GM20431 (cell line): ENCODE results near the gene FGF16.
"Not testable (repeated sequence)": the region's sequence is repeated elsewhere in the genome, so short reads cannot be mapped to it uniquely, and the experiment has no call there.

ENCODE experiments used
- in situ Hi-C: fragments of 300-500 bp; cut with MseI, MboI; formaldehyde crosslinking; loops from one replicate; pipeline ENCODE4 v1.15.0; 2020; ENCODE audit warnings: low sequenced_read_pairs; ENCODE audit not compliant: unreplicated experiment

The FGF16 gene

DNA sequence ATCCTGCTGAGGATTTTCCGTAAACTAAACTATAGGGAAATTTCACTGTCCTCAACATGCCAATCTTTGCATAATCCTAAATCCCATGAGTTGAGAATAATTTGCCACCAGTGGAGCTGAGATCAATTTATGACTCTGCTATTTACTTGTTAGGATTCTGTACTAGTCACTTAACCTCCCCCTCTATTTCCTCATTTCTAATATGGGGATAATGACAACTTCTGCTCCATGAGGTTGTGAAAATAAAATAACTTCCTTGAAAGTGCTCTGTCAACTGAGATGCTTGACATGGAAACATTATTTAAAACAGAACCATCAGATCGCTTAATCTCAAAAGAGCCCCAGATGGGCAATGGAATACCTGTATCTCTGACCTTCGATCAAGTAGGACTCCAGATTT, 2.6 kb upstream of the FGF16 start:
- in situ Hi-C loops, result no loop called here

DNA sequence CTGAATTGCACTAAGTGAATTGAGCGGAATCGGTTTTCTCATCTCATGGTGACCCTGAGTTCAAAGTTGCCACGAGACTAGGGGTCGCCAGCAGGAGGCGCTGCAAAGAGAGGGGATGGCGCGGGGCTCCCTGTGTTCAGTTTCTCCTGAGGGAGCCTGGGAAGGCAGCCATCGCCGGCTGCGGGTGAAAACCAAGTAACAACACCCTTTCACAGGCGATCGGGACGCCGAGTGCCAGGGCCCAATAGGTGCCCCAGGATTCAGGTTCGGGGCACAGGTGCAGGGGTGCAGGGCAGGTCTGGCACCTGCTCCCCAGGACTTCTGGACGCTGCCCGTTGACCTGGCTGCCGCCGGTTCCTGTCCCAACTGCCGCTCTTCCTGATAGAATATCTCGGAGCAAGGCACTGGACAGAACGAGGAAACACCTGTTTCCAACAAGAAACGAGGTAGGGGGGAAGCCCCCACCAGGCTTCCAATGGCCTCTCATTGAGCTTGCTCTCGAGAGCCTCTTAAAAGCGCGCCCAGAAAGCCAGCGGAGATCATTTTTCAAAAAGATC, 1.1 kb upstream of the FGF16 start:
- in situ Hi-C loops, result no loop called here

DNA sequence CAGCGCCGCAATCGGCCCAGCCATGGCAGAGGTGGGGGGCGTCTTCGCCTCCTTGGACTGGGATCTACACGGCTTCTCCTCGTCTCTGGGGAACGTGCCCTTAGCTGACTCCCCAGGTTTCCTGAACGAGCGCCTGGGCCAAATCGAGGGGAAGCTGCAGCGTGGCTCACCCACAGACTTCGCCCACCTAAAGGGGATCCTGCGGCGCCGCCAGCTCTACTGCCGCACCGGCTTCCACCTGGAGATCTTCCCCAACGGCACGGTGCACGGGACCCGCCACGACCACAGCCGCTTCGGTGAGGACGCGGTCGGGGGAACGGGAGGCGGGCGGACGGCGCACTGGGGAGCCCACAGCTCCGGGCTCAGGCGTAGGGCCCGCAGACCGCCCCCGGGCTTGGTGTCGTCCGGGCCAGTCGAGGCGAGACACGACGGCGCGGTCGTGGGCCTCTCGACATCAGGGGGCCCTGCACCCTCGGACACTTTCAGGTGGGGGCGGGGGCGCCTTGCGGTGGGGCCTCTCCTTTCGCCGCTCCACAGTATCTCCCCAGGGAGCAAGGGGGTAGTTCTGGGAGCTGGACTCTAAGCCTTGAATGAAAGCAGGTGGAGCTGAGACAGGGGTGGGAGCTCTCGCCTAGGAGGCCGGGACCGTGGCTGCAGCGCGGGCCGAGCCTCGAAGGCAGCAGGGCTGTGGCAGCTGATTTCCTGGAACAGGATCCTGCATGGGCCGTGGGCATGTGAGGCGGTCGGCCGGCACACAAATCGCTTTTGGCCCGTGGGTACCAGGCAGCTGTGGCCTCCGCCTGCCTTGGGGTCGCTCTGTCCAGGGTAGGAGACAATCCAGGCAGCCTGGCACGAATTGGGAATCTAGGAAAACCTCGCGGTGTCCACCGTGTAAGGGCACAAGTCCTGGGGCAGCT, 722 bp downstream of the FGF16 start:
- in situ Hi-C loops, result no loop called here

DNA sequence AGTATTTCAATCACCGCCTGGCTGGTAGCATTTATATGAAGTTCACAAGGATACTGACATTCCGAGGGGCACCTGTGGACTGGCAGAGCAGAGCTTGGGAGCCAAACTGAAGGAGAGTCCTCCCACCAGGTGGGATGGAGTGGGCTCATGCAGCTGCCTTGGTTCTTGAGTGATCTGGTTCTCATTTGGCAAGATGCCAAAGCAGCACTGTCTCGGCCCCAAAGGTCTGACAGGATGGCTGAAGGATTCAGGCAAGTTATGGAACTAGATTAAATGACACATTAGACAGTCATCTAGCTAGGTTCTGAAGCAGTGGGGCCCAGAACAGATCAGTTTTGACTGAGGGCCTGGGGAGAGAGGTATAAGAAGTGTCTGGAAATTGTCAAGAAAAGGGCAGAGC, 3.2 kb downstream of the FGF16 start:
- in situ Hi-C loops, result no loop called here

DNA sequence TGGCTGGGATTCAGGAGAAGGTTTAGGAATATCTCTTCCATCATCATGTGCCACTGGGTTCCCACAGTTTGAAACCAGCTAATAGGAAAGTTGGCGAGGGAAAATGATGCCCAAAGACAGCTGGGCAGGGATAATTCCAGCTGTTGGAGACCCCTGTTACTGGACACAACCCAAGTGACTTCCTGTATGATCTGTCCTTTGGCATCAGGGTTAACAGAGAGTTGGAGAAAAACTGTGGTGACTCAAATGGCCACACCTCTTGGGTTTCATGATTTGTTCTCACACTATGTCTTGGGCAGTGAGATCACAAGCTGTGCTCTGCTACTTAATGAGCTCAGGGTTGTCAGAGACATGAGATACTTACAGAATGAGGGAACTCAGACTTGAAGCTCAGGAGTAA, 3.8 kb downstream of the FGF16 start:
- in situ Hi-C loops, result no loop called here

DNA sequence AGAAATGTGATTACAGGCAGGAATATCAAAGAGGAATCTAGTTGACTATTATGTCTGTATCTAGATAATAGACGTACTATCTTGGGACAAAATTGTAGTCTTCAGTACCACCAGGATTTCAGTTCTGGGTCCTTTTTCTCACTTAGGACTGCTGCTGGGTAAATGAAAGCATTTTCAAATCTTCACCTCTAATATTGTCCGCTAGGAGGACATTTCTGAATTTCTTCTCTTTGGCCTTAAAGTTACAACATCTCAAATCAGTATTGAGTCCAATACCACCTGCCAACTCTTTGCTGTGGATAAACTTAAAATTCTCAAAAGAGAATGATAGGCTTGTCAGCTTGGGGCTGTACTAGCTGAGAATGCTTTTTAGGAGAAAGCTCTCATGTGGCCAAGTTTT, 6.0 kb downstream of the FGF16 start:
- in situ Hi-C loops, result no loop called here

DNA sequence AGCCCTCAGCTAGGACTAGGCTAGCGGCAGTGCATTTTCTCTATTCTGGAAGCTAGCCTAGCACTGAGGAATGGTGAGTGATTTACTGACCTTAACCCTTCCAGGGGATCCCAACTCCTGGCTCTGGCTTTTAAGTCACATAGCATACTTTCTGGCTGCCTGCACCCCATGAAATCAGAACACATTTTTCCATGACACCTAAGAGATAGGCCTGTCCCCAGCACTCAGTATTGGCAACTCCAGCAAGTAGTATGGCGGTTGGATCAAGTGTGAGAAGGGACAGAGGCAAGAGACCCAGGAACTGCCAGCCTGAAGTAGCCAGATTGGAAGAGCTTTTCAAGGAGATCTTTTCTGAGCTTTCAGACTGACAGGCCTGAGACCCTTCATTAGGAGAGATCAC, 8.2 kb downstream of the FGF16 start:
- in situ Hi-C loops, result no loop called here

DNA sequence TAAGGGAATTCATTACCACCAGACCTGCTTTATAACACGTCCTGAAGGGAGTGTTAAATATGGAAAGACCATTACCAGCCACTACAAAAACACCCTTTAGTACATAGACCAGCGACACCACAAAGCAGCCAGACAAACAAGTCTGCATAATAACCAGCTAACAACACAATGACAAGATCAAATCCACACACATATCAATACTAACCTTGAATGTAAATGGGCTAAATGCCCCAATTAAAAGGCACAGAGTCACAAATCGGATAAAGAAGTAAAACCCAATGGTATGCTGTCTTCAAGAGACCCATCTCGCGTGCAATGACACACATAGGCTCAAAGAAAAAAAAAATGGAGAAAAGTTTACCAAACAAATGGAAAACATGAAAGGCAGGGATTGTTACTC, 36.9 kb downstream of the FGF16 start:
- in situ Hi-C loops, result no loop called here

DNA sequence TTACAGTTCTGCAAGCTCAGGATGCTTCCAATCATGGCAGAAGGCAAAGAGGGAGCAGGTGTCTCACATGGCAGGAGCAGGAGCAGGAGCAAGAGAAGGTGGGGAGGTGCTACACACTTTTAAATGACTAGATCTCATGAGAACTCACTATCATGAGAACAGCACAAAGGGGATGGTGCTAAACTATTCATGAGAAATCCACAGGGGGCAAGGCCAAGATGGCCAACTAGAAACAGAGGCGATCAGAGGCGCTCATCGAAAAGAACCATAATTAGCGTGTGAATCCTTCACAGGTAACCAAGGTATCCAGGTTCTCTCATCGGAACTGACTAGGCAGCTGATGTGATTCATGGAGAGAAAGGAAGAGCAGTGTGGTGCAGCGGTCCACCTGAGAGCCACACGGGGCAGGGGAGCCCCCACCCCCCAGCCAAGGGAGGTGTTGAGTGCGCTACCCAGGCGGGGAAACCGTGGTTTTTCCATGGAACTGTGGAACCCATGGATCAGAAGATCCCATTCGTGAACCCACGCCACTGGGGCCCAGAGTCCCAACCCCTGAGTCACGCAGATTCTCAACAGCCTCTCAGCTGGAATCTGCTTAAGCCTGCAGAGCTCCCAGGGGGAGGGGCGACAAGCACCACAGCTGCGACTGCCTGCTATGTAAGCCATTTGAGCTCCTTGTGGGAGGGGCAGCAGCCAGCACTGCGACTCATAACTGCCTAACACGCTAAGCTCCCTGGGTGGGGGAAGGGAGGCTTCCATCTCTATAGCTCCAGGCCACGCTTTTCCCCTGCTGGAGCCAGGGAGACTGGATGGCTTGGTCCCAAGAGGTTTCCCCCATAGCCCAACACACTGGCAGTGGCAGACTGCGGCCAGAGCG, 46.7 kb downstream of the FGF16 start:
- in situ Hi-C loops, result no loop called here

DNA sequence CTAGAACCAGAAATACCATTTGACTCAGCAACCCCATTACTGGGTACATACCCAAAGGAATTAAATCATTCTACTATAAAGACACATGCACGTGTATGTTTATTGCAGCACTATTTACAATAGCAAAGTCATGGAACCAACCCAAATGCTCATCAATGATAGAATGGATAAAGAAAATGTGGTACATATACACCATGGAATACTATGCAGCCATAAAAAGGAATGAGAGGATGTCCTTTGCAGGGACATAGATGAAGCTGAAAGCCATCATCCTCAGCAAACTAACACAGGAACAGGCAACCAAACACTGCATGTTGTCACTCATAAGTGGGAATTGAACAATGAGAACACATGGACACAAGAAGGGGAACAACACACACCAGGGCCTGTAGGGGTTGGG, 53.0 kb downstream of the FGF16 start:
- in situ Hi-C loops, result not testable (repeated sequence)

DNA sequence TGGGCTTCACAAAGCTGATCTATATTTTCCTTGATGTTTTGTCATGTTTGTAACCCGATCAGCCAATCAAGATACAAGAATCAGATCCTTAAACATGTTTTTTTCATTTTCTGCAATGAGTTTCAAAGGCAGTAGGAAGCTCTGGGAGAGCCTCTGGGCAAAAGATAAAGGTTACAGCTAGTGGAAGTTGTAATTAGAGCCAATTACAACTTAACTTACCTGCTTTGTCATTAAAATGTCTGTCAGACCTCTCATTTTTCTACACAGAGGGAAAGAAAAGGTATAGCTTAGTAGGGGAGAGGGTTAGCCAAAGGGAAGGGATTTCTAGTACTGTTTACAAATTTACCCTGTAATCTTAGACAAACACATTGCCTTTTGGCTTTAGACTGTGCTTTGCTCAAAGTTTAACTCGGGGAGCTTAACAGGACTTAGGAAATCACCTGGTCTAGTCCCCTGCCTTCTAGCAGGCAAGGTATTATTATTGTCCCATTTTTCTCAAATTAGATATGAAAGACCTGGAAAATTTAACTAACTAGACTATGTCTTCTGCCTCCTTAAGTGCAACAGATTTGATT, 55.8 kb downstream of the FGF16 start:
- in situ Hi-C loops, result no loop called here

DNA sequence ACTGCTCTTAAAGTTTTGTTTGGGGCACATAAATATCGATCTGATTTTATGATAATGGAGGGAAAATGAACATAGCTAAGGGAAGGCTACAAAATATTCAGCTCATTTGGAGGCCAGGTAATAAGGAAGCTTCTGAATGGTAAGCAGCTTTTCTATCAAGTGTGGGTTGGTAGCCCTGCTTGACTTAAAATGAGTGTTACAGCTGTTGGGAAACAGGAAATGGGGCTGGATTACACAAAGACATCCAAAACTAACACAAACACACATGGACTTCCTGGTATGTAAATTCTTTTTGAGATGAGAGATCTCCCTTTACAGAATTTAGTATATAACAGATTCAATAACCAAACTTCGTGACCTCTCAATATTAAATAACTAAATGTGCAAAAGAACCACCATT, 58.0 kb downstream of the FGF16 start:
- in situ Hi-C loops, result no loop called here
